Islet of Langerhans (tissue), 1 donor: ENCODE measurements around the gene TBC1D3K.
"Not testable (repeated sequence)": the region's sequence is repeated elsewhere in the genome, so short reads cannot be mapped to it uniquely, and the experiment has no call there.

ENCODE experiments used
- FAIRE-seq: peaks from one replicate; lab custom pipeline; 2011; peaks lifted over from hg19 to GRCh38; lab: Jason Lieb, UNC

The TBC1D3K gene

DNA sequence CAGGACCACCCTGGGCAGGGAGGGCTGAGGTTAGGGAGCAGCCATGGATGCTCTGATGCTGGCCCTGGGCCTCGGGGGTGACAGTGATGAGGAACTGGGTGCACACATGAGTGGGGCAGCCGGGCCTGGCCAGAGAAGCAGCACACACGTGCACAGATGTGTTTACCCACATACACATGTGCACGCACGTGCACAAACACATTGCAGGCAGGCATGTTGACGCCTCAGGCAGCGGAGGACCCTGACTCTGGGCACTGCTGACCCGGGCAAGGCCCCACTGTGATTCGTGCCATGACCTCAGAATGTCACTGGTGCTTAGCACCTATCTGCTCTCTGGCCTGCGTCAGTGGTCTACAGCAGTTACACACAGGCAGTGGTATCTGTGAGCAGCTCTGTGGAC, at the start of gene TBC1D3K:
TSS of gene TBC1D3K (plus strand) at position 301 of the 400 bp plus-strand sequence. CDS start 1,585 bp downstream, outside the sequence.
- not testable (repeated sequence) for FAIRE-seq

- FAIRE-seq = no peak
Measured at GRCh38 chr17:37884516-37884915, 39.7 kb upstream of the TBC1D3K start.

GRCh38 chr17:37885136-37885535, 39.1 kb upstream of the TBC1D3K start:
- FAIRE-seq = no peak

GRCh38 chr17:37888881-37889280, 35.3 kb upstream of the TBC1D3K start:
- FAIRE-seq = no peak

- FAIRE-seq = not testable (repeated sequence)
Measured at GRCh38 chr17:37896961-37897360, 27.3 kb upstream of the TBC1D3K start.
